Measurements from ENCODE around the gene PRKD1.

The PRKD1 gene

DNA sequence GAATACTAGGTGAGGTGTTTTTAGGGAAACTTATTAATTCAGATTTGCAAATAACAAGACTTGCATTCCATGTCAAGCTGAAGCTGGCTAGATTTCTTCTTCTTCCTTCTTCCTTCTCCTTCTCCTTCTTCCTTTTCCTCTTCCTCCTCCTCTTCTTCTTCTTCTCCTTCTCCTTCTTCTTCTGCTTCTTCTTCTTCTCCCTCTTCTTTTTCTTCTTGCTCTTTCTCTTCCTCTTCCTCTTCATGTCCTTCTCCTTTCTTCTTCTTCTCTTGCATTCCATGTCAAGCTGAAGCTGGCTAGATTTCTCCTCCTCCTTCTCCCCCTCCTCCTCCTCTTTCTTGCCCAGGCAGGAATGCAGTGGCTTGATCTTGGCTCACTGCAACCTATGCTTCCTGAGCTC, 297.8 kb downstream of the PRKD1 start:
- TF ChIP-seq, protein P1, sequence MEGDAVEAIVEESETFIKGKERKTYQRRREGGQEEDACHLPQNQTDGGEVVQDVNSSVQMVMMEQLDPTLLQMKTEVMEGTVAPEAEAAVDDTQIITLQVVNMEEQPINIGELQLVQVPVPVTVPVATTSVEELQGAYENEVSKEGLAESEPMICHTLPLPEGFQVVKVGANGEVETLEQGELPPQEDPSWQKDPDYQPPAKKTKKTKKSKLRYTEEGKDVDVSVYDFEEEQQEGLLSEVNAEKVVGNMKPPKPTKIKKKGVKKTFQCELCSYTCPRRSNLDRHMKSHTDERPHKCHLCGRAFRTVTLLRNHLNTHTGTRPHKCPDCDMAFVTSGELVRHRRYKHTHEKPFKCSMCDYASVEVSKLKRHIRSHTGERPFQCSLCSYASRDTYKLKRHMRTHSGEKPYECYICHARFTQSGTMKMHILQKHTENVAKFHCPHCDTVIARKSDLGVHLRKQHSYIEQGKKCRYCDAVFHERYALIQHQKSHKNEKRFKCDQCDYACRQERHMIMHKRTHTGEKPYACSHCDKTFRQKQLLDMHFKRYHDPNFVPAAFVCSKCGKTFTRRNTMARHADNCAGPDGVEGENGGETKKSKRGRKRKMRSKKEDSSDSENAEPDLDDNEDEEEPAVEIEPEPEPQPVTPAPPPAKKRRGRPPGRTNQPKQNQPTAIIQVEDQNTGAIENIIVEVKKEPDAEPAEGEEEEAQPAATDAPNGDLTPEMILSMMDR (IDR thresholded peaks at IDR 0.05; ENCODE audit: low read length, missing control alignments): no peak
- no peak overlapping the region for H3K4me3 ChIP-seq (replicated peaks; ENCODE audit: low read depth, low read length)
- DNase-seq (ENCODE audit: low read depth): peak; percentile 14

DNA sequence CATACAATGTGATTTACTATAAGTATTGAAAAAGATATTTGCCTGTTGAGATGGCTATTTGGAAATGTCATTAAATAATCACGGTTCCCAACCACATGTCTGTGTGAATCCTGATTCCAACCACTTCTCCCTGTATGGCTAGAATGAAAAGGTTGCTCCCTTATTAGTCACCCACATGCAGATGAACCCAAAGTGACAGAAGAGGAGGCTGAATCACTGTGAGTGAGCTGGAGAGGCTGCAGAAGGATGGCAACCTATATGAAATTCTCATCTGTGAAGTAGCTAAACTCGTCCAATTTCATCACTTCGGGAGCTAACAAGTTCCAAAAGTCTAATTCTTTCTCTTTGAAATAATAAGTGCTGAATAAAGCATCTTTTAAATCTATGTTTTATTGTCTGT, 300.5 kb downstream of the PRKD1 start:
- no peak for DNase-seq (ENCODE audit: low read depth)
- H3K4me3 ChIP-seq (replicated peaks; ENCODE audit: low read depth, low read length): no peak overlapping the region
- TF ChIP-seq, protein P1 (IDR thresholded peaks at IDR 0.05; ENCODE audit: low read length, missing control alignments): no peak

DNA sequence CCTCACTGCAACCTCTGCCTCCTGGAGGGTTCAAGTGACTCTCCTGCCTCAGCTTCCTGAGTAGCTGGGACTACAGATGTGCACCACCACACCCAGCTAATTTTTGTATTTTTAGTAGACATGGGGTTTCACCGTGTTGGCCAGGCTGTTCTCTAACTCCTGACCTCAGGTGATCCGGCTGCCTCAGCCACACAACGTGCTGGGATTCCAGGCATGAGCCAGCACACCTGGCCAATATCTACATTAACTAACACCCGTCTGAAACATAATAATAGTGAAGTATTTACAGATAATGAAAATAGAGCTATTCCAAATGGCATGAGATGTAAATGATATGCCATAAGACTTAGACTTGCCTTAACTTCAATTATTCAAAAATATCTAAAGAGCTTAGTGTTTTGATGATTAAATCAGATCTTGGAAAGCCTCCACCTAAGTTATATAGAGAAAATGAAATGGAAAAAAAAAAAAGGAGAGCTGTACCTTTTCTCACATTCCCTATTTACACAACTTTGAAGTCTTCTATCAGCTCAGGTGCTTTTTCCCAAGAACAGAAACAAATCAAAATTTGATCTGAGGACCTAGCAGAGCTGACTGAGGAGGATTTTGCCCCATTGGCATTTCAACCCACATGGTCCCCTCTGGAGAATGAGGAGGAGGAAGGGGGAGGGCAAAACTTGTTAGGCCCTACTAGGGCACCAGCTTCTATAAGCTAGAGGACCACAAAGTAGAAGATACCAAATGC, 309.2 kb downstream of the PRKD1 start:
- no peak for DNase-seq (ENCODE audit: low read depth)
- no peak overlapping the region for H3K4me3 ChIP-seq (replicated peaks; ENCODE audit: low read depth, low read length)
- TF ChIP-seq, protein P1 (IDR thresholded peaks at IDR 0.05; ENCODE audit: low read length, missing control alignments): no peak

DNA sequence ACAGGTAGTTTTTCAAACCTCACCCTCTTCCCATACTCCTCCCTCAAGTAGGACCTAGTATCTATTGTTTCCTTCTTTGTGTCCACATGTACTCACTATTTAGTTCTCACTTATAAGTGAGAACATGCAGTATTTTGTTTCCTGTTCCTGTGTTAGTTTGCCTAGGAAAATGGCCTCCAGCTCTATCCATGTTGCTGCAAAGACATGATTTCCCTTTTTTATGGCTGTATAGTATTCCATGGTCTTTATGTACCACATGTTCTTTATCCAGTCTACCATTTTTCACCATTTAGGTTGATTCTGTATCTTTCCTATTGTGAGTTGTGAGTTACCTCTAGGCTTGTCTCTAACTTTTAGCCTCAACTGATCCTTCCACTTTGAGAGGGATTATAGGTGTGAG, 310.7 kb downstream of the PRKD1 start:
- no peak for DNase-seq (ENCODE audit: low read depth)
- TF ChIP-seq, protein P1 (IDR thresholded peaks at IDR 0.05; ENCODE audit: low read length, missing control alignments): no peak
- no peak overlapping the region for H3K4me3 ChIP-seq (replicated peaks; ENCODE audit: low read depth, low read length)

DNA sequence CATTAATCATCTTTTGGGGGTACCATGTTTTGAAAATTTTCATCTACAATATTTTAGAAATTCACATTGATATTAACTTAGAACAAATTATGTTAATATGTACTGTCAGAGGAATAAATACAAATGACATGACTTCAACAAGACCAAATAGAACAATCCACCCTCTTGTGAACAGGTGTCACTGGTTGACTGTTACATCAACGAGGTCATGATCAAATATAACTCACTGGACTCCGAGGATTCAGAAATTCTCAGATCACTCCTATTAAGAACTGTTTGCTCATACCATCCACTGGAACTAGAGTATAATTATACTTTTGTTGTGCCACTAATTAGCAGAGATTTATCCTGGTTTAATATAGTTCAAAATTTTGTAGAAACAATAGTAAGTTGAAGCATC, 318.8 kb downstream of the PRKD1 start:
- no peak overlapping the region for H3K4me3 ChIP-seq (replicated peaks; ENCODE audit: low read depth, low read length)
- TF ChIP-seq, protein P1 (IDR thresholded peaks at IDR 0.05; ENCODE audit: low read length, missing control alignments): no peak
- DNase-seq (ENCODE audit: low read depth): no peak

DNA sequence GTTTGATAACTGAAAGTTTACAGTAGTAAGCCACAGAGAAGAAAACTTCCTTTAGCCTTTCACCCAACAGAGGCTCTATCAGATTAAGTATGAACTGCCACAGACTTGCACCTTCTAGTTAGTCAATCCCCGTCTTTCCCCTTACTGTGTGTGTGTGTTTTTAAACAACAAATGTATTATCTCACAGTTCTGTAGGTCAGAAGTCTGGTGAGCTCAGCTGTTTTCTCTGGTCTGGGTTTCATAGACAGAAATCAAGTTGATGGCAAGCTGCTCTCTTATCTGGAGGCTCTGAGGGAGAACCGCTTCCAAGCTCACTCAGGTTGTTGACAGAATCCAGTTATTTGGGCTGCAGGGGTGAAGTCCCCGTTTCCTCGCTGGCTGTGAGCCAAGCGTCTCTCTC, 320.5 kb downstream of the PRKD1 start:
- no peak for DNase-seq (ENCODE audit: low read depth)
- TF ChIP-seq, protein P1 (IDR thresholded peaks at IDR 0.05; ENCODE audit: low read length, missing control alignments): no peak
- H3K4me3 ChIP-seq (replicated peaks; ENCODE audit: low read depth, low read length): no peak overlapping the region

DNA sequence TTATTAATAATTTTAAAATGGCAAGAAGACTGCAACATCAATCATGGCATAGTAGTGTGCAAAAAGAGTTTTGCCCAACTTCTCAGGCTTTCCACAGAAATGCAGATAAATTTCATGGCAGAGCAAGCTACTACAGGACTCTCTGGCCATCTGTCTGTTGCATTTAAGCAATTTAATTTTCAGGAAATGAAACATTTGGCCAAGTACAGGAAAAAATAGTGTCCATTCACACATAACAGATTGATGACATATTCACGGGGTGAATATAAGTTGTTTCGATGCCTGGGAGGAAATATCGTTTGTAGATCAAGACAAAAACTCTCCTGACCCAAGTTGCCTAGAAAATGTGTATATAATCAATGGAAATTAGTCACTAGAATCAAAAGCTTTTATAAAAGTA, 324.0 kb downstream of the PRKD1 start:
- H3K4me3 ChIP-seq (replicated peaks; ENCODE audit: low read depth, low read length): no peak overlapping the region
- peak; percentile 8 for DNase-seq (ENCODE audit: low read depth)
- TF ChIP-seq, protein P1 (IDR thresholded peaks at IDR 0.05; ENCODE audit: low read length, missing control alignments): no peak

Data from fibroblast of pulmonary artery (primary cell).